Right ventricle myocardium inferior (tissue), 1 donor: ENCODE data around the gene APC2. TPM values are rescaled to one million over a fixed set of nuclear protein-coding genes. Genes with fewer than 3 reads are reported as not detected.

ENCODE experiments used
- total RNA-seq: library from RNA; stranded (reverse); fragmentation: NEBNext Ultra II Directional; extraction: Animal tissue kit (Norgen Biotek cat#: 25700); gene quantifications from one replicate; pipeline ENCODE4 v1.2.1, GENCODE V29; 2021
- donor health status: DM: no; HTN: yes; CAD: no; lungs with severe emphysema.

The APC2 gene
- total RNA-seq, 1 donor from 2014 or later: 0.14 TPM

Other genes starting within 250 kb of the APC2 start
- gene STK11, start 244.3 kb upstream of the APC2 start, total RNA-seq: 49.9 TPM
- 1.2 TPM for gene CBARP, start 212.1 kb upstream of the APC2 start, total RNA-seq
- gene ATP5F1D, start 208.4 kb upstream of the APC2 start, total RNA-seq: 656 TPM
- gene MIDN, start 201.5 kb upstream of the APC2 start, total RNA-seq: 62.8 TPM
- gene CIRBP, start 180.8 kb upstream of the APC2 start, total RNA-seq: 219 TPM
- 13.1 TPM for gene FAM174C, start 174.6 kb upstream of the APC2 start, total RNA-seq
- not detected for gene EFNA2, start 164.2 kb upstream of the APC2 start, total RNA-seq
- 443 TPM for gene NDUFS7, start 66.2 kb upstream of the APC2 start, total RNA-seq
- gene GAMT, start 48.6 kb upstream of the APC2 start, total RNA-seq: 85.8 TPM
- gene DAZAP1, start 42.5 kb upstream of the APC2 start, total RNA-seq: 88.4 TPM
- gene RPS15, start 11.7 kb upstream of the APC2 start, total RNA-seq: 695 TPM
- 21.5 TPM for gene C19orf25, start 29.1 kb downstream of the APC2 start, total RNA-seq
- gene PCSK4, start 40.2 kb downstream of the APC2 start, total RNA-seq: 0.89 TPM
- gene REEP6, start 41.1 kb downstream of the APC2 start, total RNA-seq: 1.1 TPM
- 22.9 TPM for gene ADAMTSL5, start 62.9 kb downstream of the APC2 start, total RNA-seq
- not detected for gene PLK5, start 74.0 kb downstream of the APC2 start, total RNA-seq
- gene MEX3D, start 118.2 kb downstream of the APC2 start, total RNA-seq: 9.6 TPM
- gene MBD3, start 142.7 kb downstream of the APC2 start, total RNA-seq: 64.2 TPM
- 1,146 TPM for gene UQCR11, start 155.3 kb downstream of the APC2 start, total RNA-seq
- gene TCF3, start 202.5 kb downstream of the APC2 start, total RNA-seq: 25.3 TPM